Measurements from ENCODE around the gene COPG2.

DNA sequence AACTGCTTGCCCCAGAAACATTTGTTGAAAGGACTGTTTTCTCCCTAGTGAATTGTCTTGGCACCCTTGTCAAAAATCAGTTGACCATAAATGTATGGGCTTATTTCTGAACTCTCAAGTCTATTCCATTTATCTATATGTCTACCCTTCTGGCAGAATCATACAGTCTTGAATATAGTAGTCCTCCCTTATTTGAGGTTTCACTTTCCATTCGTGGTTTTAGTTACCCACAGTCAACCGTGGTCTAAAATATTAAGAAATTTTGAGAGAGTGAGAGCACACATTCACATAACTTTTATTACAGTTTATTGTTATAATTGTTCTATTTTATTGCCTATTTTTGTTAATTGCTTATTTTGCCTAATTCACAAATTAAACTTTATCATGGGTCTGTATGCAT, 210.3 kb downstream of the COPG2 start:
- TF ChIP-seq POLR2A (IDR thresholded peaks at IDR 0.05), result no peak
- TF ChIP-seq, protein P1, sequence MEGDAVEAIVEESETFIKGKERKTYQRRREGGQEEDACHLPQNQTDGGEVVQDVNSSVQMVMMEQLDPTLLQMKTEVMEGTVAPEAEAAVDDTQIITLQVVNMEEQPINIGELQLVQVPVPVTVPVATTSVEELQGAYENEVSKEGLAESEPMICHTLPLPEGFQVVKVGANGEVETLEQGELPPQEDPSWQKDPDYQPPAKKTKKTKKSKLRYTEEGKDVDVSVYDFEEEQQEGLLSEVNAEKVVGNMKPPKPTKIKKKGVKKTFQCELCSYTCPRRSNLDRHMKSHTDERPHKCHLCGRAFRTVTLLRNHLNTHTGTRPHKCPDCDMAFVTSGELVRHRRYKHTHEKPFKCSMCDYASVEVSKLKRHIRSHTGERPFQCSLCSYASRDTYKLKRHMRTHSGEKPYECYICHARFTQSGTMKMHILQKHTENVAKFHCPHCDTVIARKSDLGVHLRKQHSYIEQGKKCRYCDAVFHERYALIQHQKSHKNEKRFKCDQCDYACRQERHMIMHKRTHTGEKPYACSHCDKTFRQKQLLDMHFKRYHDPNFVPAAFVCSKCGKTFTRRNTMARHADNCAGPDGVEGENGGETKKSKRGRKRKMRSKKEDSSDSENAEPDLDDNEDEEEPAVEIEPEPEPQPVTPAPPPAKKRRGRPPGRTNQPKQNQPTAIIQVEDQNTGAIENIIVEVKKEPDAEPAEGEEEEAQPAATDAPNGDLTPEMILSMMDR (IDR thresholded peaks at IDR 0.05), result no peak
